NT2/D1 (cell line): ENCODE data around the gene EMP2.
"Not testable (repeated sequence)": the region's sequence is repeated elsewhere in the genome, so short reads cannot be mapped to it uniquely, and the experiment has no call there.

Experiments used
- DNase-seq: peaks from one replicate; pipeline ENCODE4 v3.0.0-alpha.2; 2011; ENCODE audit warnings: low read depth, low spot score
- H3K27me3 ChIP-seq: 2 replicates; pipeline ENCODE4 v1.6.0; 2011; ENCODE audit warnings: mild to moderate bottlenecking; ENCODE audit not compliant: insufficient read length, insufficient read depth
- H3K36me3 ChIP-seq: 2 replicates; pipeline ENCODE4 v1.6.1; 2011; ENCODE audit warnings: mild to moderate bottlenecking, low read length, mixed read lengths; ENCODE audit not compliant: insufficient read depth, insufficient read length
- H3K4me1 ChIP-seq: 2 replicates; pipeline ENCODE4 v1.5.1; 2011; ENCODE audit not compliant: insufficient read depth, insufficient read length
- H3K4me3 ChIP-seq: 2 replicates; pipeline ENCODE4 v1.5.1; 2011; ENCODE audit warnings: low read depth; ENCODE audit not compliant: insufficient read length
- H3K9ac ChIP-seq: 2 replicates; pipeline ENCODE4 v1.6.0; 2011; ENCODE audit warnings: low read depth; ENCODE audit not compliant: insufficient read length
- H3K9me3 ChIP-seq: 2 replicates; pipeline ENCODE4 v1.5.1; 2011; ENCODE audit warnings: mild to moderate bottlenecking, low read length; ENCODE audit not compliant: insufficient read depth
- SUZ12 ChIP-seq: IDR thresholded peaks from 2 replicates; pipeline ENCODE4 v1.6.1; 2011; ENCODE audit not compliant: insufficient read length, insufficient read depth; ENCODE audit errors: extremely low read depth
- YY1 ChIP-seq: IDR thresholded peaks from 2 replicates; pipeline ENCODE4 v1.6.1; 2011; ENCODE audit not compliant: insufficient read length, insufficient read depth
- ZNF274 ChIP-seq: IDR thresholded peaks from 2 replicates; pipeline ENCODE4 v1.6.1; 2011; ENCODE audit warnings: mild to moderate bottlenecking, low read depth, low read length

EMP2 gene

DNA sequence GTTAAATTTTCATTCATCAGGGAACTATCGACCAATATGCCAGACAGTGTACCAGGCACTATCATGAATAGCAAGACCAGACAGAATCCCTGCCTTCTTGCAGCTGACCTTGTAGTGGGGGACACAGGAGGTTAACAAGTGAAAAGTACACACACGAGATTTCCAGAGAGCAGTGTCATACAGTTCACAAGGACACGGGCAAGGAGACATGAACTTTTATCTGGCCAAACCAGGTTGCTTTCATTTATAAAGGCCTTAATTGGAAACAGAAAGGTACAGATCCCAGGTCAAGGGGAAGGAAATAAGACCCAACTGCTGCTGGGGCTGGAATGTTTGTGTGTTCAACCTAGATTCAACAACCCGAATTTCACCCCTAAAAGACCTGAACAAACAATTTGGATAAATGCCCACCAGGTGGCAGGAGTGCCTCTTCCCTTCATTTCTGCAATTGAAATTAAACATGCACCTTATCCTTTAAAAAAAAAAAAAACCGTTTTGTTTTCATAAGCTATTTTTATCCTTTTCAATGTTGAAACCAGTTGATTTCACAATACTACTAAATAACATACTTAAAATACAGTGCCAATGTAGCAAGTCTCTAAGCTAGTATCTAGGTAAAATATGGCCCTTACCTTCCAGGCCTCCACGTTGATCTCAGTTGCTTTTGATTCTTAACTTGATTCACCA, 65.9 kb downstream of the EMP2 start:
- Histone ChIP-seq H3K9ac (no peak overlapping the region), H3K9me3 (no peaks in the 10 kb centered on the region), H3K36me3 (no peaks in the 10 kb centered on the region), H3K27me3 (no peaks in the 10 kb centered on the region), H3K4me1 (no peaks in the 10 kb centered on the region), H3K4me3 (no peak overlapping the region)
- TF ChIP-seq SUZ12 (no peak), ZNF274 (no peak), YY1 (no peak)
- DNase-seq: peak; percentile 48

- no peak overlapping the region for H3K9ac ChIP-seq
- no peaks in the 10 kb centered on the region for H3K36me3 ChIP-seq
- no peak for DNase-seq
- TF ChIP-seq ZNF274 (no peak), SUZ12 (no peak), YY1 (no peak)
- no peaks in the 10 kb centered on the region for H3K4me1 ChIP-seq
- no peaks in the 10 kb centered on the region for H3K9me3 ChIP-seq
- no peaks in the 10 kb centered on the region for H3K27me3 ChIP-seq
- no peak overlapping the region for H3K4me3 ChIP-seq
Measured at GRCh38 chr16:10511829-10512228, 68.6 kb downstream of the EMP2 start.

- no peak for DNase-seq
- H3K27me3 ChIP-seq: no peaks in the 10 kb centered on the region
- peaks cover 4% of the 10 kb centered on the region for H3K9me3 ChIP-seq
- no peaks in the 10 kb centered on the region for H3K36me3 ChIP-seq
- H3K4me1 ChIP-seq: no peaks in the 10 kb centered on the region
- H3K4me3 ChIP-seq: no peak overlapping the region
- no peak overlapping the region for H3K9ac ChIP-seq
- no peak for TF ChIP-seq YY1
- no peak for TF ChIP-seq SUZ12
- no peak for TF ChIP-seq ZNF274
Measured at GRCh38 chr16:10510279-10510678, 70.1 kb downstream of the EMP2 start.

- no peak overlapping the region for H3K9ac ChIP-seq
Measured at GRCh38 chr16:10509534-10510025, 70.8 kb downstream of the EMP2 start.

GRCh38 chr16:10505286-10505685, 75.1 kb downstream of the EMP2 start:
- H3K4me3 ChIP-seq, H3K36me3 ChIP-seq, H3K4me1 ChIP-seq, DNase-seq, H3K9ac ChIP-seq, H3K27me3 ChIP-seq: not testable (repeated sequence)
- peaks cover 21% of the 10 kb centered on the region for H3K9me3 ChIP-seq

More at GRCh38 chr16:10509534-10510025, 70.8 kb downstream of the EMP2 start:
- no peak overlapping the region for H3K4me3 ChIP-seq
- no peaks in the 10 kb centered on the region for H3K36me3 ChIP-seq
- TF ChIP-seq ZNF274: no peak
- no peak for TF ChIP-seq SUZ12
- TF ChIP-seq YY1: no peak
- H3K9me3 ChIP-seq: peaks cover 11% of the 10 kb centered on the region
- peaks cover 2% of the 10 kb centered on the region for H3K4me1 ChIP-seq
- no peaks in the 10 kb centered on the region for H3K27me3 ChIP-seq
- peak; percentile 83 for DNase-seq

- TF ChIP-seq ZNF274 (no peak), YY1 (no peak), SUZ12 (no peak)
- H3K9me3 ChIP-seq: peaks cover 26% of the 10 kb centered on the region
- H3K4me1 ChIP-seq: peaks cover 2% of the 10 kb centered on the region
- DNase-seq: peak; percentile 72
- H3K27me3 ChIP-seq: no peaks in the 10 kb centered on the region
- no peak overlapping the region for H3K9ac ChIP-seq
- H3K4me3 ChIP-seq: no peak overlapping the region
- H3K36me3 ChIP-seq: no peaks in the 10 kb centered on the region
Measured at GRCh38 chr16:10504404-10504885, 76.0 kb downstream of the EMP2 start.

GRCh38 chr16:10502776-10503175, 77.6 kb downstream of the EMP2 start:
- Histone ChIP-seq H3K4me1 (peaks cover 2% of the 10 kb centered on the region), H3K36me3 (no peaks in the 10 kb centered on the region), H3K4me3 (no peak overlapping the region), H3K27me3 (no peaks in the 10 kb centered on the region), H3K9me3 (peaks cover 26% of the 10 kb centered on the region), H3K9ac (no peak overlapping the region)
- TF ChIP-seq YY1 (no peak), SUZ12 (no peak), ZNF274 (no peak)
- no peak for DNase-seq
